Astrocyte (in vitro differentiated cells and primary cell): ENCODE results near the gene PDE5A. TPM values are rescaled to one million over a fixed set of nuclear protein-coding genes. Genes with fewer than 3 reads are reported as not detected.

Source experiments
- DNase-seq: peaks from one replicate; pipeline ENCODE4 v3.0.0-alpha.2; 2010; ENCODE audit warnings: low read depth
- FAIRE-seq: peaks from 2 replicates; lab custom pipeline; 2011; peaks lifted over from hg19 to GRCh38; lab: Jason Lieb, UNC
- H2AFZ ChIP-seq: 2 replicates; pipeline ENCODE4 v1.6.0; 2012; ENCODE audit warnings: low read depth, low read length, inconsistent platforms
- H3K27ac ChIP-seq: 2 replicates; pipeline ENCODE4 v1.5.1; 2011; ENCODE audit warnings: low read depth, low read length, inconsistent platforms
- H3K27me3 ChIP-seq: 2 replicates; pipeline ENCODE4 v1.6.0; 2011; ENCODE audit warnings: low read length, inconsistent platforms; ENCODE audit not compliant: insufficient read depth
- H3K36me3 ChIP-seq: 2 replicates; pipeline ENCODE4 v1.5.1; 2011; ENCODE audit warnings: low read length, inconsistent platforms; ENCODE audit not compliant: insufficient read depth
- H3K4me1 ChIP-seq: 2 replicates; pipeline ENCODE4 v1.5.1; 2011; ENCODE audit warnings: low read length, inconsistent platforms; ENCODE audit not compliant: insufficient read depth
- H3K4me2 ChIP-seq: 2 replicates; pipeline ENCODE4 v1.6.0; 2012; ENCODE audit warnings: low read length, inconsistent platforms
- H3K4me3 ChIP-seq: 2 replicates; pipeline ENCODE4 v1.5.1; 2011; ENCODE audit warnings: low read depth, mild to moderate bottlenecking, low read length, inconsistent platforms; ENCODE audit not compliant: insufficient read depth
- H3K79me2 ChIP-seq: 2 replicates; pipeline ENCODE4 v1.6.0; 2012; ENCODE audit warnings: mild to moderate bottlenecking, low read length, inconsistent platforms; ENCODE audit not compliant: insufficient read depth
- H3K9ac ChIP-seq: 2 replicates; pipeline ENCODE4 v1.6.0; 2012; ENCODE audit warnings: mild to moderate bottlenecking, low read length, inconsistent platforms
- H3K9me3 ChIP-seq: 2 replicates; pipeline ENCODE4 v1.5.1; 2012; ENCODE audit warnings: low read depth, mild to moderate bottlenecking, low read length, inconsistent platforms; ENCODE audit not compliant: insufficient read depth
- H4K20me1 ChIP-seq: 2 replicates; pipeline ENCODE4 v1.6.0; 2012; ENCODE audit warnings: low read length, inconsistent platforms; ENCODE audit not compliant: insufficient read depth
- H3K27ac Mint-ChIP-seq: one replicate; pipeline ENCODE4 v1.8.0; 2021; ENCODE audit warnings: mild to moderate bottlenecking, mixed read lengths; ENCODE audit not compliant: unreplicated experiment
- H3K27me3 Mint-ChIP-seq: one replicate; pipeline ENCODE4 v1.8.0; 2021; ENCODE audit warnings: low read depth, mixed read lengths; ENCODE audit not compliant: unreplicated experiment
- H3K36me3 Mint-ChIP-seq: one replicate; pipeline ENCODE4 v1.8.0; 2021; ENCODE audit warnings: low read depth, mixed read lengths; ENCODE audit not compliant: unreplicated experiment
- H3K4me1 Mint-ChIP-seq: one replicate; pipeline ENCODE4 v1.8.0; 2021; ENCODE audit warnings: low read depth, mixed read lengths; ENCODE audit not compliant: unreplicated experiment
- H3K4me3 Mint-ChIP-seq: one replicate; pipeline ENCODE4 v1.8.0; 2021; ENCODE audit warnings: mild to moderate bottlenecking, moderate library complexity, mixed read lengths; ENCODE audit not compliant: unreplicated experiment
- H3K9me3 Mint-ChIP-seq: one replicate; pipeline ENCODE4 v1.8.0; 2021; ENCODE audit warnings: mild to moderate bottlenecking, mixed read lengths; ENCODE audit not compliant: unreplicated experiment
- CTCF ChIP-seq: IDR thresholded peaks from 2 replicates; pipeline ENCODE4 v1.5.1; 2011; ENCODE audit warnings: low read depth, mild to moderate bottlenecking, inconsistent platforms, low read length, moderate library complexity; ENCODE audit not compliant: insufficient read depth
- EZH2 ChIP-seq: IDR thresholded peaks from 2 replicates; pipeline ENCODE4 v1.6.1; 2012; ENCODE audit warnings: mild to moderate bottlenecking, low read length, inconsistent platforms; ENCODE audit not compliant: insufficient read depth
- total RNA-seq: library from RNA; stranded (reverse); gene quantifications from 2 replicates; pipeline ENCODE4 v1.2.1, GENCODE V29; 2021

PDE5A gene
- total RNA-seq, 1 donor from 2014 or later: 3.6 TPM

DNA sequence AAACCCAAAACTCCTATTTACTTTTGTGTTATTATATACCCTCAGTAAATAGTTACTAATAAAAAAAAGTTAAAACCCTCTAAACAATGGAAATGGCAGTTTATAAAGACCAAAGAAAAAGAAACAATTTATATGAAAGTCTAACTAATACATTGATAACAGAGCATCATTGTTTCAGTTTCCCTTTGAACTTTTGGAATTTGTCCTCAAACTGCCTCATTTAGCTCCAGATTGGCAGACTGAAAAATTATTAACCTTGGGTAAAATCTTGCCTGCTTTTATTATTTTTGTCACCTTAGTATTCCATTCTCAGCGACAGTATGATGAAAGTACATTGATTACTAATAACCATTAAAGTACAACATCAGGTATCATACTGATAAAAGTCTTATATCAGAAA lies 124.0 kb downstream of the PDE5A start:
- H3K36me3 ChIP-seq: peaks cover 35% of the 10 kb centered on the region
- Mint-ChIP-seq H3K4me3 (no peak overlapping the region), H3K36me3 (peaks cover 2% of the 10 kb centered on the region)

GRCh38 chr4:119501740-119502139 lies 126.9 kb downstream of the PDE5A start:
- no peak for FAIRE-seq
- Histone ChIP-seq H2AFZ (no peak overlapping the region), H3K27me3 (no peaks in the 10 kb centered on the region), H3K4me1 (no peaks in the 10 kb centered on the region), H3K4me3 (no peak overlapping the region), H3K27ac (no peak overlapping the region), H3K79me2 (no peaks in the 10 kb centered on the region), H3K4me2 (no peak overlapping the region), H3K9me3 (no peaks in the 10 kb centered on the region), H3K9ac (no peak overlapping the region), H4K20me1 (no peaks in the 10 kb centered on the region), H3K36me3 (peaks cover 40% of the 10 kb centered on the region)
- Mint-ChIP-seq H3K4me3 (no peak overlapping the region), H3K27me3 (no peaks in the 10 kb centered on the region), H3K27ac (no peak overlapping the region), H3K4me1 (peaks cover 5% of the 10 kb centered on the region), H3K36me3 (peaks cover under 1% of the 10 kb centered on the region), H3K9me3 (no peaks in the 10 kb centered on the region)
- TF ChIP-seq CTCF (no peak), EZH2 (no peak)
- no peak for DNase-seq

More for the DNA sequence above, 124.0 kb downstream of the PDE5A start:
- Histone ChIP-seq H3K27me3 (no peaks in the 10 kb centered on the region), H3K9me3 (no peaks in the 10 kb centered on the region), H3K79me2 (no peaks in the 10 kb centered on the region), H3K4me3 (no peak overlapping the region), H4K20me1 (no peaks in the 10 kb centered on the region), H3K4me1 (no peaks in the 10 kb centered on the region), H3K9ac (no peak overlapping the region), H3K27ac (no peak overlapping the region), H3K4me2 (no peak overlapping the region), H2AFZ (no peak overlapping the region)
- TF ChIP-seq EZH2: no peak
- TF ChIP-seq CTCF: no peak
- Mint-ChIP-seq H3K9me3 (no peaks in the 10 kb centered on the region), H3K27ac (no peak overlapping the region), H3K4me1 (peaks cover 4% of the 10 kb centered on the region), H3K27me3 (no peaks in the 10 kb centered on the region)
- FAIRE-seq (no peak), DNase-seq (no peak)

DNA sequence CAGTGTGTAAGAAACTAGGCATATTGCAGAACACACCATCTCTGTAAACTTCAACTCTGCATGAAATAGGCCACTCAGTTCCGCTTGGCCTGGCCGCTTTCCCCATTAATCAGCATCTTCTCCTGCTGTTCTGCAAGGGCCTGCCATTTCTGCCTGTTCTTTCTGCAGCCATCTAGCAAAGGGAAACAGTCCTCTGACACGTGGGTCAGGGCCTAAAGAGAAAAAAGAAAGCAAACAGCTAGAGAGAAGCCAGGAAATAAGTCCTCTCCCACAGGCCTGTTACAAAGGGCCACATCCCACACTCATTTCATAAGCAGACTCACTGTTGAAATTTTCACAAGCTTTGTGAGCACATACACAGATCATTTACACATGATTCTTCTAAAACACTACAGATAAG lies 130.1 kb downstream of the PDE5A start:
- Mint-ChIP-seq H3K36me3 (no peaks in the 10 kb centered on the region), H3K27ac (no peak overlapping the region), H3K4me3 (no peak overlapping the region), H3K27me3 (no peaks in the 10 kb centered on the region), H3K9me3 (no peaks in the 10 kb centered on the region), H3K4me1 (peaks cover 3% of the 10 kb centered on the region)
- no peak overlapping the region for H3K4me2 ChIP-seq
- no peak overlapping the region for H3K27ac ChIP-seq
- no peaks in the 10 kb centered on the region for H3K79me2 ChIP-seq
- H3K36me3 ChIP-seq: peaks cover 33% of the 10 kb centered on the region
- no peak overlapping the region for H3K4me3 ChIP-seq
- H3K27me3 ChIP-seq: no peaks in the 10 kb centered on the region
- H3K9me3 ChIP-seq: no peaks in the 10 kb centered on the region
- H2AFZ ChIP-seq: no peak overlapping the region
- no peak for TF ChIP-seq CTCF
- no peak for TF ChIP-seq EZH2
- peak overlapping the region; percentile 24 for H3K9ac ChIP-seq
- FAIRE-seq (no peak), DNase-seq (no peak)
- no peaks in the 10 kb centered on the region for H3K4me1 ChIP-seq
- H4K20me1 ChIP-seq: no peaks in the 10 kb centered on the region
